MCF 10A (cell line): ENCODE results near the gene RPTOR. TPM values are rescaled to one million over a fixed set of nuclear protein-coding genes. Genes with fewer than 3 reads are reported as not detected.

Source experiments
- BruUV-seq: library from RNA; stranded (reverse); fragments of 400-500 nt; replicated peaks from 2 replicates; lab custom pipeline; 2021; lab: Mats Ljungman, UMichigan
- CTCF ChIA-PET: fragments of 300-600 bp; sonication (Branson Sonifier 250); formaldehyde crosslinking; extraction: SDS; loops from one replicate; lab custom pipeline; 2021; ENCODE audit warnings: antibody characterized with exemption, inconsistent platforms; lab: Yijun Ruan, JAX
- POLR2A ChIA-PET: fragments of 300-600, 350-650 bp; sonication (Branson Sonifier 250); formaldehyde crosslinking; extraction: SDS; loops from one replicate; lab custom pipeline; 2020; ENCODE audit warnings: antibody characterized with exemption, inconsistent platforms; lab: Yijun Ruan, JAX
- DNase-seq: peaks from one replicate; pipeline ENCODE4 v3.0.0-alpha.2; 2018; ENCODE audit not compliant: unreplicated experiment
- H3K27ac Mint-ChIP-seq: one replicate; pipeline ENCODE4 v1.8.0; 2022; ENCODE audit warnings: mild to moderate bottlenecking, low read depth, mixed read lengths; ENCODE audit not compliant: unreplicated experiment
- H3K27me3 Mint-ChIP-seq: one replicate; pipeline ENCODE4 v1.8.0; 2022; ENCODE audit warnings: mixed read lengths; ENCODE audit not compliant: insufficient read depth, unreplicated experiment
- H3K36me3 Mint-ChIP-seq: one replicate; pipeline ENCODE4 v1.8.0; 2022; ENCODE audit warnings: mild to moderate bottlenecking, moderate library complexity, mixed read lengths; ENCODE audit not compliant: insufficient read depth, unreplicated experiment
- H3K4me1 Mint-ChIP-seq: one replicate; pipeline ENCODE4 v1.8.0; 2022; ENCODE audit warnings: mixed read lengths; ENCODE audit not compliant: insufficient read depth, unreplicated experiment
- H3K4me3 Mint-ChIP-seq: one replicate; pipeline ENCODE4 v1.8.0; 2022; ENCODE audit warnings: mild to moderate bottlenecking, moderate library complexity, mixed read lengths; ENCODE audit not compliant: unreplicated experiment
- H3K9me3 Mint-ChIP-seq: one replicate; pipeline ENCODE4 v1.8.0; 2022; ENCODE audit warnings: mixed read lengths; ENCODE audit not compliant: unreplicated experiment
- intact Hi-C: fragments of 100-400 bp; cut with micrococcal nuclease; formaldehyde crosslinking; loops from 2 replicates; pipeline ENCODE4 v1.14.1; 2022
- total RNA-seq: library from RNA; stranded (reverse); gene quantifications from 2 replicates; pipeline ENCODE4 v1.2.3, GENCODE V29; 2022
- TF ChIP-seq, protein P1 (sequence below): fragments of 200-600 bp; IDR thresholded peaks from one replicate; pipeline ENCODE4 v1.8.0; 2022; ENCODE audit warnings: antibody characterized with exemption, mild to moderate bottlenecking; ENCODE audit not compliant: unreplicated experiment

The RPTOR gene
- total RNA-seq, 1 experiment from 2014 or later = 41.3 TPM

DNA sequence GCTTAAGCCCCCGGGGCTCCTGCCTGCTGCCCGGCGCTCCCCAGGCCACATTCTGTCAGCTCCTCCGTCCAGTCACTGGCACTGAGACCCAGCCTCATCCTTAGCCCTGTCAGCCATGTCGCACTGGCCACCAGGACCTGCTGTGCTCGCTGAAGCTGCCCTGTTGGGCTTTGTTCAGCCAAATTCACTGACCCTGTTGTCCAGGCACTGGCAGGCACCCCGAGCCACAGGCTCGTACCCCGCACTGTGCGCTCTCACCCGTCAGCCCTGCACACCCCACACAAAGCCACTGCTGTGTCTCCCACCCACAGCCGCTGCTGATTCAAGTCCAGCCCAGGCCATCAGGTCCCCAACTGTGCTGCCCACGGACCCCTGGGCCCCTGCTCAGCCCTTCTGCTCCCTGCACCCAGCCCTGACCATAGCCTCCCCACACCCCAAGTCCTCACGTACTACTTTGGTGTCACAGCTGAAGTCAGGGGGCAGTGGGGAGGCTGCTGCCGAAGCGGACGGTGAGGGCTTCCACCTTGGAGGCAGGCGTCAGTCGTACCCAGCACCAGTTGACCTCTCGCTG lies 315.5 kb downstream of the RPTOR start:
- Mint-ChIP-seq H3K36me3 (peaks cover 6% of the 10 kb centered on the region), H3K4me3 (no peak overlapping the region), H3K27ac (no peak overlapping the region), H3K4me1 (peaks cover 37% of the 10 kb centered on the region), H3K9me3 (no peaks in the 10 kb centered on the region), H3K27me3 (no peaks in the 10 kb centered on the region)
- DNase-seq = no peak
- no TSS peak for BruUV-seq
- TF ChIP-seq, protein P1, sequence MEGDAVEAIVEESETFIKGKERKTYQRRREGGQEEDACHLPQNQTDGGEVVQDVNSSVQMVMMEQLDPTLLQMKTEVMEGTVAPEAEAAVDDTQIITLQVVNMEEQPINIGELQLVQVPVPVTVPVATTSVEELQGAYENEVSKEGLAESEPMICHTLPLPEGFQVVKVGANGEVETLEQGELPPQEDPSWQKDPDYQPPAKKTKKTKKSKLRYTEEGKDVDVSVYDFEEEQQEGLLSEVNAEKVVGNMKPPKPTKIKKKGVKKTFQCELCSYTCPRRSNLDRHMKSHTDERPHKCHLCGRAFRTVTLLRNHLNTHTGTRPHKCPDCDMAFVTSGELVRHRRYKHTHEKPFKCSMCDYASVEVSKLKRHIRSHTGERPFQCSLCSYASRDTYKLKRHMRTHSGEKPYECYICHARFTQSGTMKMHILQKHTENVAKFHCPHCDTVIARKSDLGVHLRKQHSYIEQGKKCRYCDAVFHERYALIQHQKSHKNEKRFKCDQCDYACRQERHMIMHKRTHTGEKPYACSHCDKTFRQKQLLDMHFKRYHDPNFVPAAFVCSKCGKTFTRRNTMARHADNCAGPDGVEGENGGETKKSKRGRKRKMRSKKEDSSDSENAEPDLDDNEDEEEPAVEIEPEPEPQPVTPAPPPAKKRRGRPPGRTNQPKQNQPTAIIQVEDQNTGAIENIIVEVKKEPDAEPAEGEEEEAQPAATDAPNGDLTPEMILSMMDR = no peak
- intact Hi-C loops = no loop called here
- CTCF ChIA-PET = interaction anchor here (0.9 to 2.3 kb wide), 4 partner anchors 17 to 433 kb away, joined by 3 to 4 read pairs (median 4); no protein-coding TSS in a partner anchor
- POLR2A ChIA-PET = interaction anchor here (1.2 to 2.8 kb wide), 4 partner anchors 27 to 40 kb away, joined by 5 to 14 read pairs (median 10); no protein-coding TSS in a partner anchor

DNA sequence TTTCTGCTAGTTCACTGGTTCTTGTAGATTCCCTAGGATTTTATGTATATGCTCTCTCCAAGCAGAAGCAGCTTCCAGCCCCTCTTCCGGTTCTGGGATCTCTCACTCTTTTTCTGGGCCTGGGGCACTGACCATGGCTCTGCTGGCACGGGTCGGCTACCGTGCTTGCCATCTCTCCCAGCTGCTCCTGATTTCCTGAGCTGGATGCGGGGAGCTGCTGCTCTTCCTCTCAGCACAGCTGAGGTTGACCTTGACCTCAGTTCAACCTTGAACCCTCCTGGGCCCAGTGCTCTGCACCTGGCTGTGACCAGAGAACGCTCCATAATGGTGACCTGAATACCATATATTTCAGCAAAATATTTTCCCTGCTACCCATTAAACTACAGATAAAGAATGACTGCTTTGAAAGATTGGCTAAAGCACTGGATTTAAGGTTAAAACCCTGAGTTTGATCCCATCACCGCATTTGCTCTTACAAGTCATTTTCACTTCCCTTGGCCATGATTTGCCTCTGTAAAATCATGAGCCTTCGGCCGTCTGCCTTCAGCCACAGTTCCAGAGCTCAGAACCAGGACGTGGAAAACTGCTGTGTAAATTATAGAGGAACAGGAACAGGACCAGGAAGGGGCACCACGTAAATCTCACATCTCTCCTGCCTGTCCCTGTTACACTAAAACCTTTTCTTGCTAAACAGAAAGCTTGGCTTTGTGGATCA lies 316.2 kb downstream of the RPTOR start:
- CTCF ChIA-PET = interaction anchor here (0.5 to 1.2 kb wide), 5 partner anchors 9 to 93 kb away, joined by 3 to 4 read pairs (median 3); no protein-coding TSS in a partner anchor
- Mint-ChIP-seq H3K27me3 (no peaks in the 10 kb centered on the region), H3K4me1 (peaks cover 34% of the 10 kb centered on the region), H3K36me3 (peaks cover 6% of the 10 kb centered on the region), H3K9me3 (no peaks in the 10 kb centered on the region), H3K4me3 (no peak overlapping the region), H3K27ac (peak overlapping the region; percentile 66)
- no TSS peak for BruUV-seq
- POLR2A ChIA-PET = interaction anchor here (0.7 to 1.9 kb wide), 3 partner anchors 32 to 212 kb away, joined by 3 to 12 read pairs (median 5); no protein-coding TSS in a partner anchor
- DNase-seq = no peak
- TF ChIP-seq, protein P1 = no peak
- intact Hi-C loops = no loop called here

DNA sequence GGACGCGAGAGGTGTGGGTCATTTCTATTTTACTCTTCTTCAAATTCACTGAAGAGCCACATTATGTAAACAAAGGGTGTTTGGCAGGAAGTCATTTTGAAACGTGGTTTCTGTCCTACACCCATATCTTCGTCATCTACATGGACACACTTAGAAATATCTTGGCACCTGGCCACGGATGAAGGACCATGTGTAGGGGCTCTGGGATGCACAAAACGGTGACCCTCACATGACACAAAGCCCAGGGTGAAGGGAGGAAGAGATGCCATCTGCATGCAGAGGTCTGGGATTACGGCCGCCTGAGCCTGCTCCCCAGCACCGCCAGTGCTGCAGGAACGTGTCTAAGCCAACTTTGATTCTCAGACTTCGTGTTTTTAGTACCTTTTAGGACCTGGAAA lies 316.8 kb downstream of the RPTOR start:
- peak overlapping the region; percentile 66 for H3K27ac Mint-ChIP-seq
- peaks cover 28% of the 10 kb centered on the region for H3K4me1 Mint-ChIP-seq
- H3K36me3 Mint-ChIP-seq = peaks cover 10% of the 10 kb centered on the region
- BruUV-seq = no TSS peak
- TF ChIP-seq, protein P1 = no peak
- peak; percentile 41 for DNase-seq
- H3K4me3 Mint-ChIP-seq = no peak overlapping the region
- no peaks in the 10 kb centered on the region for H3K27me3 Mint-ChIP-seq
- no peaks in the 10 kb centered on the region for H3K9me3 Mint-ChIP-seq
- ChIA-PET CTCF (interaction anchor here (0.6 to 1.2 kb wide), 7 partner anchors 23 to 118 kb away, joined by 3 to 5 read pairs (median 3); no protein-coding TSS in a partner anchor), POLR2A (interaction anchor here (0.8 to 1.9 kb wide), 8 partner anchors 7 to 407 kb away, joined by 3 to 12 read pairs (median 5); no protein-coding TSS in a partner anchor)
- intact Hi-C loops = no loop called here

DNA sequence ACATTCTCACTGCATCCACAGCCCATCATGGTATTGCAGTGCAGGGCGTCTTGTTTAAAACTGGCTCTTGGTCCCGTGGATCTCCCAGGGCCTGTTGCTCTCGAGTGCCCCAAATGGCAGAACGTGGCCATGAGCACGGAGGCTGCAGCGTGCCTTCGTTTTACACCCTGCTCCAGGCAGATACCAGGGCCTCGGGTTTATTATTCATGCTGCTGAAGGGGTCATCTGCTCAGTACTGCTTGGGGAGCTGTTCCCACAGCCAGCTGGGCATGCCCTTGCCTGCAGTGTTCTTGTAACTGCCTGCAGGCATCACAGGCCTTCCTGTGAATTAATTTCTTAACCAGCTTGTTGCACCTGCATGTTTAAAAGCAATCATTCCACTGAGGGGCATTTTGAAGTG lies 317.3 kb downstream of the RPTOR start:
- Mint-ChIP-seq H3K27ac (peak overlapping the region; percentile 66), H3K4me3 (no peak overlapping the region), H3K4me1 (peaks cover 26% of the 10 kb centered on the region), H3K36me3 (peaks cover 11% of the 10 kb centered on the region), H3K9me3 (no peaks in the 10 kb centered on the region), H3K27me3 (no peaks in the 10 kb centered on the region)
- CTCF ChIA-PET = interaction anchor here (0.6 to 1.2 kb wide), 10 partner anchors 18 to 252 kb away, joined by 3 to 5 read pairs (median 4); no protein-coding TSS in a partner anchor
- intact Hi-C loops = no loop called here
- TF ChIP-seq, protein P1 = peak; percentile 52
- BruUV-seq = no TSS peak
- POLR2A ChIA-PET = interaction anchor here (0.6 to 1.9 kb wide), 10 partner anchors 8 to 407 kb away, joined by 3 to 12 read pairs (median 4); no protein-coding TSS in a partner anchor
- DNase-seq = peak; percentile 89
